ENCODE data around the gene HSD11B1L. TPM values are rescaled to one million over a fixed set of nuclear protein-coding genes. Genes with fewer than 3 reads are reported as not detected.
A peak's percentile ranks its signal among the peaks of the same experiment; 100 is the strongest.

The HSD11B1L gene
- total RNA-seq, 1 donor from 2014 or later: 11.8 TPM

DNA sequence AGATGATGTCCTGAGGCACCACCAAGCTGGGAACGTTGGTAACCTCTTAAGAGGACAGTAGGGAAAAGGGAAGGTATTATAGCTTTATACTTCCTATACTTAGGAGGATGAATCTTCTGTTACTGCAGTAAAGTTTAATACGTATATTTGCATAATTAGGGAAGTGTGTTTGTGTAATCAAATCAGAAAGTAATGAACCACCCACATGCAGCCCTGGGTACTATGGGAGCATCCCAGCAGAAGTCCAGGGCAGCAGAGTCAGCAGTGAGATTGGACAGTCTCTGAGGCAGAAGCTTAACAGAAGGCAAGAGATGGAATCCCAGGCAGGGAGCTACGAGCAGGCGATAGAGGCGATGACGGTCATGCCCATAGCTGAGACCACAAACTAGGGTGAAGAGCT lies 45.4 kb upstream of the HSD11B1L start:
- peaks cover 8% of the 10 kb centered on the region for H3K36me3 Mint-ChIP-seq (ENCODE audit: low read depth, unreplicated experiment)

GRCh38 chr19:5637971-5638370 lies 42.9 kb upstream of the HSD11B1L start:
- TF ChIP-seq CTCF (IDR thresholded peaks at IDR 0.05; ENCODE audit: unreplicated experiment): no peak
- no peak overlapping the region for H3K27ac Mint-ChIP-seq (ENCODE audit: unreplicated experiment)
- H3K9me3 Mint-ChIP-seq (ENCODE audit: unreplicated experiment): no peaks in the 10 kb centered on the region
- H3K27me3 Mint-ChIP-seq (ENCODE audit: unreplicated experiment): no peaks in the 10 kb centered on the region
- peaks cover 9% of the 10 kb centered on the region for H3K36me3 Mint-ChIP-seq (ENCODE audit: low read depth, unreplicated experiment)
- peaks cover 4% of the 10 kb centered on the region for H3K4me1 Mint-ChIP-seq (ENCODE audit: unreplicated experiment)
- H3K4me3 Mint-ChIP-seq (ENCODE audit: unreplicated experiment): no peak overlapping the region
- no peak for DNase-seq (ENCODE audit: low spot score)

More for the DNA sequence above, 45.4 kb upstream of the HSD11B1L start:
- TF ChIP-seq CTCF (IDR thresholded peaks at IDR 0.05; ENCODE audit: unreplicated experiment): no peak
- Mint-ChIP-seq H3K4me3 (ENCODE audit: unreplicated experiment) (no peak overlapping the region), H3K4me1 (ENCODE audit: unreplicated experiment) (peaks cover 21% of the 10 kb centered on the region), H3K27ac (ENCODE audit: unreplicated experiment) (no peak overlapping the region), H3K27me3 (ENCODE audit: unreplicated experiment) (no peaks in the 10 kb centered on the region), H3K9me3 (ENCODE audit: unreplicated experiment) (no peaks in the 10 kb centered on the region)
- no peak for DNase-seq (ENCODE audit: low spot score)

- TF ChIP-seq CTCF (IDR thresholded peaks at IDR 0.05; ENCODE audit: unreplicated experiment): no peak
- H3K36me3 Mint-ChIP-seq (ENCODE audit: low read depth, unreplicated experiment): peaks cover 30% of the 10 kb centered on the region
- no peaks in the 10 kb centered on the region for H3K27me3 Mint-ChIP-seq (ENCODE audit: unreplicated experiment)
- H3K9me3 Mint-ChIP-seq (ENCODE audit: unreplicated experiment): no peaks in the 10 kb centered on the region
- H3K27ac Mint-ChIP-seq (ENCODE audit: unreplicated experiment): no peak overlapping the region
- no peak overlapping the region for H3K4me3 Mint-ChIP-seq (ENCODE audit: unreplicated experiment)
- no peaks in the 10 kb centered on the region for H3K4me1 Mint-ChIP-seq (ENCODE audit: unreplicated experiment)
- no peak for DNase-seq (ENCODE audit: low spot score)
Observed at GRCh38 chr19:5641171-5641570, 39.7 kb upstream of the HSD11B1L start.

DNA sequence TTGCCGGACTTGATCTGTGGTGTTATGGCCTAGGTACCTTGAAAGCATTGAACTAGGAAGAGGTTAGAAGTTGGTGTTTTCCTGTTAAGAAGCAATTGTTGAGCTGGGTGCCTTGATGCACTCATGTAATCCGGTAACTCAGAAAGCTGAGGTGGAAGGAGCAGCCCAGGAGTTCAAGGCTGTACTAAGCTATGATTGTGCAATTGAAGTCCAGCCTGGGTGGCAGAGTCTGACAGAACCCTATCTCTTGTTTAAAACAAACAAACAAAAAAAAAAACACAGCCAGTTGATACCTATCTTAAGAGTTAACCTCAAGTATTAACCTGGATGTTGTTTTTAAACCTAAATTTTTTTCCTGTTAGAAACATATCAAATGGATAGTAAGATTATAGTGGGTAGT lies 38.6 kb upstream of the HSD11B1L start:
- TF ChIP-seq CTCF (IDR thresholded peaks at IDR 0.05; ENCODE audit: unreplicated experiment): no peak
- H3K4me1 Mint-ChIP-seq (ENCODE audit: unreplicated experiment): no peaks in the 10 kb centered on the region
- peaks cover 41% of the 10 kb centered on the region for H3K36me3 Mint-ChIP-seq (ENCODE audit: low read depth, unreplicated experiment)
- H3K9me3 Mint-ChIP-seq (ENCODE audit: unreplicated experiment): no peaks in the 10 kb centered on the region
- H3K27me3 Mint-ChIP-seq (ENCODE audit: unreplicated experiment): peaks cover 1% of the 10 kb centered on the region
- no peak for DNase-seq (ENCODE audit: low spot score)
- no peak overlapping the region for H3K27ac Mint-ChIP-seq (ENCODE audit: unreplicated experiment)
- peak overlapping the region; percentile 12 for H3K4me3 Mint-ChIP-seq (ENCODE audit: unreplicated experiment)

GRCh38 chr19:5643060-5643459 lies 37.8 kb upstream of the HSD11B1L start:
- no peak for DNase-seq (ENCODE audit: low spot score)
- Mint-ChIP-seq H3K36me3 (ENCODE audit: low read depth, unreplicated experiment) (peaks cover 49% of the 10 kb centered on the region), H3K9me3 (ENCODE audit: unreplicated experiment) (no peaks in the 10 kb centered on the region), H3K27me3 (ENCODE audit: unreplicated experiment) (peaks cover 2% of the 10 kb centered on the region), H3K27ac (ENCODE audit: unreplicated experiment) (no peak overlapping the region), H3K4me3 (ENCODE audit: unreplicated experiment) (no peak overlapping the region), H3K4me1 (ENCODE audit: unreplicated experiment) (no peaks in the 10 kb centered on the region)
- no peak for TF ChIP-seq CTCF (IDR thresholded peaks at IDR 0.05; ENCODE audit: unreplicated experiment)
